ENCODE data around the gene RET.
"Not testable (repeated sequence)": the region's sequence is repeated elsewhere in the genome, so short reads cannot be mapped to it uniquely, and the experiment has no call there.

Gene RET

DNA sequence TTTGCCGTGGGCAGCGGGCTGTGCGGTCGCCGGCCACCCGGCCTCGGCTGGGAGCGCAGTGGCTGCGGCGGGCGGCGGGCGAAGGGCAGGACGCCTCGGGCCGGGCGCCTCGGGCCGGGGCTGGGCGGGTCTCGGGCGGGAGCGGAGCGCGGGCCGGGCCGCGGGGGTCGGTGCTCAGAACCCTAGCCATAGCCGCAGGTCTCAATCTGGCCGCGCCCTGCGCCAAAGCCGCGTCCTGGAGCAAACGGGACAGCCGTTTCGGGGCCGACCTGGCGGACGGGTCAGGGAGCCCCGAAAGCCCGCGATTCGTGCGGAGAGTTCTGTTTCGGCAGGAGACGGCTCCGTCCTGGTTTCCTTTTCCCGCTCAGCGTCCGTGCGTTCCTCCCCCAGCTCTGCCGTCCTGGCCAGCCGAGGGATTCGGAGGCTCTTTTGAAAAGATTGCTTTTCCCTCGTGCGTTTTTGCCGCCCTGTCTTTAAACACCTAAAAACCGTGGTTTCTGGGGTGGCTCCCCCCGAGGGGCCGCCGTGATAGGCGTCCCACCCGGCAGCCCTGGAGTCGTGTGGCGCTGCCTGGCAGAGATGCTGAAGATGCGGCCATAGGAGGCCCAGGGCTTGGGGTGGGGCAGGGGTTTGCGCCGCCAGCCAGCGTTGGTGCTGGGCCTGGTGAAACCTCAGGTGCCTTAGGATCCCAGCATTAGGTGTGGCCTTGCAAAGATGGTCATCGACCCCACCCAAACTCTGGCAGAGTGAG lies 727 bp downstream of the RET start:
- no peak for DNase-seq (ENCODE audit: low read depth in 3 of 3, low spot score in 1 of 3)

- DNase-seq (ENCODE audit: low read depth in 3 of 3, low spot score in 1 of 3), result no peak
Observed at GRCh38 chr10:43078175-43078985, 1.5 kb downstream of the RET start.

- DNase-seq (ENCODE audit: low read depth in 3 of 3, low spot score in 1 of 3), result no peak
Observed at GRCh38 chr10:43078986-43079273, 2.1 kb downstream of the RET start.

GRCh38 chr10:43079856-43080255 lies 3.0 kb downstream of the RET start:
- DNase-seq (ENCODE audit: low read depth in 3 of 3, low spot score in 1 of 3), result no peak

- no peak for DNase-seq (ENCODE audit: low read depth in 3 of 3, low spot score in 1 of 3)
Observed at GRCh38 chr10:43082087-43082486, 5.2 kb downstream of the RET start.

DNA sequence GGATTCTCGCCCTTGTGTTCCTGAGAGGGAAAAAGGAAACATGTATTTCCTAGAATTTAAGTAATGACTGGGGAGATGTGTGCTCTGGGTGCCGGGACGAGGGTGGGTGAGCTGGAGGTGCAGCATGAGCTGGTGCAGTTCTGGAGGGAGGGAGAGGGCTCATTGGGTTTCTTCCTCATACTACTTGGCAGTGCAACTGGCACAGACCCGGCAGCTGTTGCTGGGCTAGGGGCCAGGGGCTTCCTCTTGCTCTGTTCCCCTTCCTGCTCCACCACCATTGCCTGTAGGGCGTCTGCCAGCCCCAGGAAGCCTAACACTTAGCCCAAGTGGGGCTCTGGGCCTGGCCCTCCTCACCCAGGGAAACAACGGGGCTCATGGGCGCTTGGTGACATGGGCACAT lies 5.9 kb downstream of the RET start:
- no peak for DNase-seq (ENCODE audit: low read depth in 3 of 3, low spot score in 1 of 3)

- no peak for DNase-seq (ENCODE audit: low read depth in 3 of 3, low spot score in 1 of 3)
Observed at GRCh38 chr10:43083764-43084163, 6.9 kb downstream of the RET start.

GRCh38 chr10:43084812-43085211 lies 7.9 kb downstream of the RET start:
- DNase-seq (ENCODE audit: low read depth in 3 of 3, low spot score in 1 of 3), result no peak

- DNase-seq (ENCODE audit: low read depth in 3 of 3, low spot score in 1 of 3), result no peak
Observed at GRCh38 chr10:43086321-43086942, 9.6 kb downstream of the RET start.

- no peak for DNase-seq (ENCODE audit: low read depth in 3 of 3, low spot score in 1 of 3)
Observed at GRCh38 chr10:43089519-43089918, 12.7 kb downstream of the RET start.

DNA sequence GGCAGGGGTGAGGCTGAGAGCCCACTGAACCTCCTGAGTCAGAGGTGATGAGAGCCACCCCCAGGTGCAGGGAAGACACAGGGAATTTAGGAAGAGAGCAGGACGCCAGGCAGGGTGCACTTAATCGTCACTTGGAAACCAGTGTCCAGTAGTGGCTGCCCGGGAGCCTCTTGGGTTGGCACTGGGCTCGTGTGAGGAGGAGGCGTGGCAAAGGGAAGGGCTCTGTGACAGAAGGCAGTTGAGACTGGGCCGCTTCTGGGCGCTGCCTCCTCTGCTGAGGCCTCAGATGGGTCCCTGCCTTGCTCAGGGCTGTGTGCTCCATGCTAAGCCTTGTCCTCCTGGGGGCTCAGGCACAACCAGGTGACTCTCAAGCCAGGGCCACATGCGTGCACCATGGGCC lies 13.3 kb downstream of the RET start:
- DNase-seq (ENCODE audit: low read depth in 3 of 3, low spot score in 1 of 3), result no peak

- no peak for DNase-seq (ENCODE audit: low read depth in 3 of 3, low spot score in 1 of 3)
Observed at GRCh38 chr10:43090664-43091063, 13.8 kb downstream of the RET start.

DNA sequence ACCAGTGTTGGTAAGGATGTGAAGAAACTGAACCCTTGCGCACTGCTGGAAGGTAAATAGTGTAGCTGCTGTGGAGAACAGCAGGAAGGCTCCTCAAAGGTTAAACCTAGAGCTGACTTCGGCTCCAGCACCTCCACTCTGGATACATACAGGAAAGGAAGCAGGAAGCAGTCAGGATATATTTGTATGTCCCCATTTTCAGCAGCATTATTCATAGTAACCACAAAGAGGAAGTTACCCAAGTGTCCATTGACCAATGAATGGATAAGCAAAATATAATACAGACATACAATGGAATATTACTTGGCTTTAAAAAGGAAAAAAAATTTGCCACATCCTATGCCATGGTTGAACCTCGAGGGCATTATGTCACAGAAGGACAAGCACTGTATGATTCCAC lies 15.0 kb downstream of the RET start:
- DNase-seq (ENCODE audit: low read depth in 3 of 3, low spot score in 1 of 3), result no peak

- DNase-seq (ENCODE audit: low read depth in 3 of 3, low spot score in 1 of 3), result no peak
Observed at GRCh38 chr10:43093423-43094076, 16.7 kb downstream of the RET start.

- DNase-seq (ENCODE audit: low read depth in 3 of 3, low spot score in 1 of 3), result no peak
Observed at GRCh38 chr10:43094085-43094484, 17.2 kb downstream of the RET start.

DNA sequence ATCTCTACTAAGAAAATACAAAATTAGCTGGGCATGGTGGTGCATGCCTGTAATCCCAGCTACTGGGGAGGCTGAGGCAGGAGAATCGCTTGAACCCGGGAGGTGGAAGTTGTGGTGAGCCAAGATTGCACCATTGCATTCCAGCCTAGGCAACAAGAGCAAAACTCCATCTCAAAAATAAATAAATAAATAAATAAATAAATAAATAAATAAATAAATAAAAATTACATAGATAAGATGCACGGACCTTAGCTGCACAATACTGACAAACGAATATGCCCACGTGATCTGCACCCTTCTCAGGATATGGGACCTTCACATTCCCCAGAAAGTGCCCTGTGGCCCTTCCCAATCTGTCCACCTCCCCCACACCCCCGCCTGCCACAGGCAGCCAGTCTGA lies 22.5 kb downstream of the RET start:
- not testable (repeated sequence) for DNase-seq (ENCODE audit: low read depth in 3 of 3, low spot score in 1 of 3)

DNA sequence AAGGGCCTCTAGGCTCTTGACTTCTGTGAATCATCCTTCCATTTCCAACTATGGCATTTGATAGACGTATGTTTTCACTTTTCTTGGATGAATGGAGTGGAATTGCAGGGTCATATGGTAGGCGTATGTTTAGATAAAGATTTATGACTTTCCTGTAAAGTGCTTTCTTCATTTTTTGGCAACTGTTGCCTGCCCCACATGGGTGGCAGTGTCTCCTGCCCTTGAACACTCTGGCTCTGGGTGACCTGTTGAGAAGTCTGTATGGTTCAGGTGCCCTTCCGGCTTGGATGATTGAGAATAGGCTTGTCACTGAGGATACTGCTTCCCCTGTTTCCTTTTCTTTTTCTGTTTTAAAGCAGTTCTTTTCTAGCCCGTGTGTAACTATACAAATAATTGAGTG lies 23.1 kb downstream of the RET start:
- no peak for DNase-seq (ENCODE audit: low read depth in 3 of 3, low spot score in 1 of 3)

- no peak for DNase-seq (ENCODE audit: low read depth in 3 of 3, low spot score in 1 of 3)
Observed at GRCh38 chr10:43100366-43100765, 23.5 kb downstream of the RET start.

- DNase-seq (ENCODE audit: low read depth in 3 of 3, low spot score in 1 of 3), result no peak
Observed at GRCh38 chr10:43102063-43102828, 25.4 kb downstream of the RET start.

DNA sequence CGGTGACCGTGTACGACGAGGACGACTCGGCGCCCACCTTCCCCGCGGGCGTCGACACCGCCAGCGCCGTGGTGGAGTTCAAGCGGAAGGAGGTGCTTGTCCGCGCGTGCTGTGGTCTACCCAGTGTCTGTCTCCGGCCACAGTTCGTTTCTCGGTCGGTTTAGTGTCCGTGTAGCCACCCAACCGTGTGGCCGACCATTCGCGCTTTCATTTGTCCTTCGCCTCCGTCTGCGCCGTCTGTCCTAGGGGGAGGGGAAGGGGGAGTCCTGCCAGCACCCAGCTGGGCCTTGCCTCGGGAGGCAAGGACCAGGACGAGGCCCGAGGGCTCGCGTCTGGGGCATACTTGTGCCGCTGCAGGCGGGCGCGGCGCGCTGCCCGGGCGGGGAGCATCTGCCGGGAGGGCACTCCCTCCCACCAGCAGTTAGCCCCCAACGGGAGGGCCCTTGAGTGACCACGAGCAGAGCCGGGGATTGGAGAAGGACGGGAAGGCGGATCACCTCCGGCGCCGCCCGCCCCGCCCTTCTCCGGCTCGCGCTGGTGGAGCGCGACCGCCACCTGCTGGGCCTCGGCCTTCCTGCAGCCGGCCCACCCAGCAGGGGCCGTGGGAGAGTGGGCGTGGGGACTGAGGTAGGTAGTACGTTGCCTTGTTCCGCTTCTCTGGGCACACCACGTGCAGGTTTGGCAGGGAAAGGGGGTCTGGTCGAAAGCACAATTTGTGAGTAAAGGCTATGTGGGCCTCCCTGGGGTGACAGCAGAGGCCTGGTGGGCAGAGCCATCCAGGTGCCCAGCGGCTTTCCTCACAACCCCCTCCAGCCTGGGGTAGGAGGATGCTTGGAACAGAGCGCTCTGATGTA lies 28.5 kb downstream of the RET start:
- peak; percentile 27 to 76 (median 54) for DNase-seq (ENCODE audit: low read depth in 3 of 3, low spot score in 1 of 3)

Measured in stimulated activated CD4-positive, alpha-beta T cell treated with anti-CD3 and anti-CD28 coated beads, TNF-alpha, amount 100 ng/mL, for 1 hour (primary cell).